HepG2 (cell line): Measurements from ENCODE around the gene FAM174A. TPM values are rescaled to one million over a fixed set of nuclear protein-coding genes. Genes with fewer than 3 reads are reported as not detected.

Experiments used
- ERF ChIP-seq: IDR thresholded peaks from 2 replicates; pipeline ENCODE4 v1.6.1; 2018; ENCODE audit warnings: missing biosample characterization, missing genetic modification reagents
- HES4 ChIP-seq: sonication (generic); formaldehyde crosslinking; IDR thresholded peaks from 2 replicates; pipeline ENCODE4 v1.9.0; 2021; ENCODE audit warnings: mild to moderate bottlenecking, missing genetic modification reagents, borderline replicate concordance
- KAT7 ChIP-seq: IDR thresholded peaks from 2 replicates; pipeline ENCODE4 v1.6.1; 2018; ENCODE audit warnings: borderline replicate concordance, missing compliant biosample characterization
- KLF9 ChIP-seq: IDR thresholded peaks from 2 replicates; pipeline ENCODE4 v1.6.1; 2016; ENCODE audit warnings: low read depth
- MLLT10 ChIP-seq: sonication (generic); formaldehyde crosslinking; IDR thresholded peaks from 2 replicates; pipeline ENCODE4 v1.4.0; 2020; ENCODE audit warnings: missing genetic modification reagents
- NFYB ChIP-seq: sonication (generic); formaldehyde crosslinking; IDR thresholded peaks from 2 replicates; pipeline ENCODE4 v1.4.0; 2020; ENCODE audit warnings: missing genetic modification reagents
- RBAK ChIP-seq: sonication (generic); formaldehyde crosslinking; IDR thresholded peaks from 2 replicates; pipeline ENCODE4 v1.5.1; 2020; ENCODE audit warnings: mild to moderate bottlenecking, missing genetic modification reagents
- RBFOX2 ChIP-seq: fragments of 200-400 bp; formaldehyde crosslinking; IDR thresholded peaks from 2 replicates; pipeline ENCODE4 v1.6.1; 2017; ENCODE audit warnings: low read depth, mild to moderate bottlenecking, low read length
- SAFB2 ChIP-seq: sonication (generic); formaldehyde crosslinking; IDR thresholded peaks from 2 replicates; pipeline ENCODE4 v1.5.1; 2020; ENCODE audit warnings: missing genetic modification reagents, low read depth, mild to moderate bottlenecking, borderline replicate concordance
- TMF1 ChIP-seq: sonication (generic); formaldehyde crosslinking; IDR thresholded peaks from 2 replicates; pipeline ENCODE4 v1.8.1; 2022; ENCODE audit warnings: low read depth, missing genetic modification reagents
- XBP1 ChIP-seq: sonication (generic); formaldehyde crosslinking; IDR thresholded peaks from 2 replicates; pipeline ENCODE4 v1.5.0; 2020; ENCODE audit warnings: missing genetic modification reagents
- YY1 ChIP-seq: IDR thresholded peaks from 2 replicates; pipeline ENCODE4 v1.6.1; 2011; ENCODE audit warnings: low read length, low read depth, moderate library complexity, mild to moderate bottlenecking; ENCODE audit not compliant: insufficient read depth, insufficient replicate concordance
- ZBTB38 ChIP-seq: sonication (generic); formaldehyde crosslinking; IDR thresholded peaks from 2 replicates; pipeline ENCODE4 v1.5.1; 2020; ENCODE audit warnings: mild to moderate bottlenecking, missing genetic modification reagents
- ZMYM4 ChIP-seq: sonication (generic); formaldehyde crosslinking; IDR thresholded peaks from 2 replicates; pipeline ENCODE4 v1.8.1; 2023; ENCODE audit warnings: mild to moderate bottlenecking, missing genetic modification reagents
- ZNF292 ChIP-seq: sonication (generic); formaldehyde crosslinking; IDR thresholded peaks from 2 replicates; pipeline ENCODE4 v1.8.1; 2022; ENCODE audit warnings: mild to moderate bottlenecking, low read depth, missing genetic modification reagents, borderline replicate concordance
- ZNF317 ChIP-seq: sonication (generic); formaldehyde crosslinking; IDR thresholded peaks from 2 replicates; pipeline ENCODE4 v1.5.0; 2020; ENCODE audit warnings: mild to moderate bottlenecking, missing genetic modification reagents
- ZNF337 ChIP-seq: sonication (generic); formaldehyde crosslinking; IDR thresholded peaks from 2 replicates; pipeline ENCODE4 v1.5.1; 2020; ENCODE audit warnings: missing genetic modification reagents, low read depth, mild to moderate bottlenecking, borderline replicate concordance
- ZNF430 ChIP-seq: sonication (generic); formaldehyde crosslinking; IDR thresholded peaks from 2 replicates; pipeline ENCODE4 v1.9.0; 2021; ENCODE audit warnings: mild to moderate bottlenecking, missing genetic modification reagents
- ZNF441 ChIP-seq: sonication (generic); formaldehyde crosslinking; IDR thresholded peaks from 2 replicates; pipeline ENCODE4 v1.7.0; 2021; ENCODE audit warnings: missing genetic modification reagents, borderline replicate concordance
- ZNF549 ChIP-seq: sonication (generic); formaldehyde crosslinking; IDR thresholded peaks from 2 replicates; pipeline ENCODE4 v1.5.0; 2020; ENCODE audit warnings: missing genetic modification reagents
- ZNF562 ChIP-seq: sonication (generic); formaldehyde crosslinking; IDR thresholded peaks from 2 replicates; pipeline ENCODE4 v1.8.0; 2022; ENCODE audit warnings: missing genetic modification reagents, borderline replicate concordance
- ZNF704 ChIP-seq: sonication (generic); formaldehyde crosslinking; IDR thresholded peaks from 2 replicates; pipeline ENCODE4 v1.8.1; 2023; ENCODE audit warnings: mild to moderate bottlenecking, inconsistent platforms, moderate library complexity, missing genetic modification reagents, borderline replicate concordance
- ZNF746 ChIP-seq: sonication (generic); formaldehyde crosslinking; IDR thresholded peaks from 2 replicates; pipeline ENCODE4 v1.8.0; 2022; ENCODE audit warnings: mild to moderate bottlenecking, missing genetic modification reagents
- ZNF761 ChIP-seq: sonication (generic); formaldehyde crosslinking; conservative IDR thresholded peaks from 2 replicates; pipeline ENCODE4 v1.4.0; 2020; ENCODE audit warnings: mild to moderate bottlenecking, missing genetic modification reagents
- ZNF768 ChIP-seq: sonication (generic); formaldehyde crosslinking; IDR thresholded peaks from 2 replicates; pipeline ENCODE4 v1.4.0; 2020; ENCODE audit warnings: missing genetic modification reagents
- polyA plus RNA-seq, 8 experiments: library from polyadenylated mRNA; depleted of rRNA in 3 of 8; stranded (reverse) in 7 of 8; unstranded in 1 of 8; fragments of >200 nt; fragmentation: Illumina TruSeq in 4 of 8; extraction: Trizol in 4 of 8; gene quantifications; 2 replicates each; pipeline versions ENCODE4 v1.2.1 to v1.2.3, GENCODE V29; 2011 to 2016; ENCODE audit warnings: low read depth in 4 of 8, missing spikeins in 1 of 8, mixed read lengths in 1 of 8; ENCODE audit not compliant: insufficient read depth in 1 of 8
- total RNA-seq, 5 experiments: library from RNA; depleted of rRNA; stranded (reverse); fragments of >200 nt; fragmentation: Illumina TruSeq; extraction: Trizol; gene quantifications; 2 replicates each; pipeline ENCODE4 v1.2.3, GENCODE V29; 2016; ENCODE audit warnings: low read depth in 1 of 5
- TF ChIP-seq, protein P1 (sequence below): IDR thresholded peaks from 2 replicates; pipeline ENCODE4 v1.6.1; 2016; ENCODE audit warnings: low read depth
- TF ChIP-seq, protein P2 (sequence below): conservative IDR thresholded peaks from 2 replicates; pipeline ENCODE4 v1.6.1; 2018; ENCODE audit warnings: missing genetic modification reagents

The FAM174A gene
- total and polyA plus RNA-seq, 2 of the 13 experiments (the other 11 are each of a cell fraction or from before 2014, with no cell fraction given) = 6.8 to 7.8 TPM

DNA sequence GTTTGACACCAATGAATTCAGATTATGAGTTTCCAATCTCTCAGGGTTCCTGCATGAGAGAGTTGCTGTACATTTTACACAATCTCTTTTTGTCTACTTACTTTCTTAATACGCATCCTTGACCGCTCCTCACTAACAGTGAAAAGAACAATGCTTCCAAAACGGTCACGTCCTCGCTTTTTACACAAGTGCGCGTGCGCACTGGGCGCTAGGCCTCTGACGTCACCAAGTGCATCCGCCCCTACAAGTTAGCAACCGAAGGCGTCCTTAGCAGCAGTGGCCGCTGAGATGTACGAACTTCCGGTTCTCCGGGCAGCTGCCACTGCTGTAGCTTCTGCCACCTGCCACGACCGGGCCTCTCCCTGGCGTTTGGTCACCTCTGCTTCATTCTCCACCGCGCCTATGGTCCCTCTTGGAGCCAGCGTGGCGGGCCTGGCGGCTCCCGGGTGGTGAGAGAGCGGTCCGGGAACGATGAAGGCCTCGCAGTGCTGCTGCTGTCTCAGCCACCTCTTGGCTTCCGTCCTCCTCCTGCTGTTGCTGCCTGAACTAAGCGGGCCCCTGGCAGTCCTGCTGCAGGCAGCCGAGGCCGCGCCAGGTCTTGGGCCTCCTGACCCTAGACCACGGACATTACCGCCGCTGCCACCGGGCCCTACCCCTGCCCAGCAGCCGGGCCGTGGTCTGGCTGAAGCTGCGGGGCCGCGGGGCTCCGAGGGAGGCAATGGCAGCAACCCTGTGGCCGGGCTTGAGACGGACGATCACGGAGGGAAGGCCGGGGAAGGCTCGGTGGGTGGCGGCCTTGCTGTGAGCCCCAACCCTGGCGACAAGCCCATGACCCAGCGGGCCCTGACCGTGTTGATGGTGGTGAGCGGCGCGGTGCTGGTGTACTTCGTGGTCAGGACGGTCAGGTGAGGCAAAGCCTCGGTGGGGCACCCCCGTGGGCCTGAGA is at the start of gene FAM174A (continued):
- TF ChIP-seq ZNF704 (CRISPR knock-in tag) (0 out of 2 replicates have a peak, but pooled peaks have one; percentile 36), YY1 (no peak), KLF9 (no peak), ZNF761 (CRISPR knock-in tag) (no peak), ZNF430 (CRISPR knock-in tag) (peak; percentile 81; the same call in 1 of the 2 replicates), ZNF768 (peak; percentile 68; the same call in 1 of the 2 replicates), ZNF746 (CRISPR knock-in tag) (0 out of 2 replicates have a peak, but pooled peaks have one; percentile 13), KAT7 (0 out of 2 replicates have a peak, but pooled peaks have one; percentile 45), ZNF441 (peak; percentile 31; the same call in 1 of the 2 replicates), RBAK (CRISPR knock-in tag) (no peak; the same call in 1 of the 2 replicates), ZNF292 (CRISPR knock-in tag) (peak; percentile 84), ZNF337 (0 out of 2 replicates have a peak, but pooled peaks have one; percentile 34), ZNF549 (CRISPR knock-in tag) (no peak), SAFB2 (0 out of 2 replicates have a peak, but pooled peaks have one; percentile 47), HES4 (CRISPR knock-in tag) (no peak), XBP1 (CRISPR knock-in tag) (no peak), ZBTB38 (CRISPR knock-in tag) (peak; percentile 75; the same call in 1 of the 2 replicates), ZMYM4 (CRISPR knock-in tag) (peak; percentile 85; the same call in 1 of the 2 replicates), NFYB (CRISPR knock-in tag) (no peak), MLLT10 (CRISPR knock-in tag) (no peak), TMF1 (CRISPR knock-in tag) (no peak), ERF (peak; percentile 41; the same call in 1 of the 2 replicates), RBFOX2 (peak; percentile 71), ZNF562 (CRISPR knock-in tag) (no peak), ZNF317 (CRISPR knock-in tag) (no peak)
- TF ChIP-seq, protein P1, sequence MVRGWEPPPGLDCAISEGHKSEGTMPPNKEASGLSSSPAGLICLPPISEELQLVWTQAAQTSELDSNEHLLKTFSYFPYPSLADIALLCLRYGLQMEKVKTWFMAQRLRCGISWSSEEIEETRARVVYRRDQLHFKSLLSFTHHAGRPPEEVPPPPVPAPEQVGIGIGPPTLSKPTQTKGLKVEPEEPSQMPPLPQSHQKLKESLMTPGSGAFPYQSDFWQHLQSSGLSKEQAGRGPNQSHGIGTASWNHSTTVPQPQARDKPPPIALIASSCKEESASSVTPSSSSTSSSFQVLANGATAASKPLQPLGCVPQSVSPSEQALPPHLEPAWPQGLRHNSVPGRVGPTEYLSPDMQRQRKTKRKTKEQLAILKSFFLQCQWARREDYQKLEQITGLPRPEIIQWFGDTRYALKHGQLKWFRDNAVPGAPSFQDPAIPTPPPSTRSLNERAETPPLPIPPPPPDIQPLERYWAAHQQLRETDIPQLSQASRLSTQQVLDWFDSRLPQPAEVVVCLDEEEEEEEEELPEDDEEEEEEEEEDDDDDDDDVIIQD (CRISPR knock-in tag) = 0 out of 2 replicates have a peak, but pooled peaks have one; percentile 12
- TF ChIP-seq, protein P2, sequence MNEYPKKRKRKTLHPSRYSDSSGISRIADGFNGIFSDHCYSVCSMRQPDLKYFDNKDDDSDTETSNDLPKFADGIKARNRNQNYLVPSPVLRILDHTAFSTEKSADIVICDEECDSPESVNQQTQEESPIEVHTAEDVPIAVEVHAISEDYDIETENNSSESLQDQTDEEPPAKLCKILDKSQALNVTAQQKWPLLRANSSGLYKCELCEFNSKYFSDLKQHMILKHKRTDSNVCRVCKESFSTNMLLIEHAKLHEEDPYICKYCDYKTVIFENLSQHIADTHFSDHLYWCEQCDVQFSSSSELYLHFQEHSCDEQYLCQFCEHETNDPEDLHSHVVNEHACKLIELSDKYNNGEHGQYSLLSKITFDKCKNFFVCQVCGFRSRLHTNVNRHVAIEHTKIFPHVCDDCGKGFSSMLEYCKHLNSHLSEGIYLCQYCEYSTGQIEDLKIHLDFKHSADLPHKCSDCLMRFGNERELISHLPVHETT (CRISPR knock-in tag) = 0 out of 2 replicates have a peak, but pooled peaks have one; percentile 17
